ENCODE results near the gene RAB11FIP4.

GRCh38 chr17:31460226-31460721 is 68.8 kb downstream of the RAB11FIP4 start:
- no peak for TF ChIP-seq CTCF (conservative IDR thresholded peaks at IDR 0.05 in 1 of 2, IDR thresholded peaks at IDR 0.05 in 1 of 2; ENCODE audit: low read depth in 1 of 2, low read length in 2 of 2)
- TF ChIP-seq EZH2 (IDR thresholded peaks at IDR 0.05; ENCODE audit: low read length, missing control alignments), result no peak
